K562 (cell line): Measurements from ENCODE around the gene EEF1A1. TPM values are rescaled to one million over a fixed set of nuclear protein-coding genes. Genes with fewer than 3 reads are reported as not detected.

Experiments used
- AFF1 ChIP-seq, 2 experiments: fragments of 450-650 bp; IDR thresholded peaks; 2 replicates each; pipeline ENCODE4 v1.6.1; 2018; ENCODE audit warnings: mild to moderate bottlenecking in 2 of 2, low read depth in 1 of 2; ENCODE audit not compliant: partially characterized antibody in 2 of 2
- CREB3 ChIP-seq: fragments of 450-650 bp; conservative IDR thresholded peaks from 2 replicates; pipeline ENCODE4 v1.6.1; 2016; ENCODE audit warnings: missing genetic modification characterization, low read depth, mild to moderate bottlenecking, missing compliant biosample characterization, moderate library complexity
- DMBX1 ChIP-seq: fragments of 250-450 bp; sonication (Bioruptor Pico); IDR thresholded peaks from 2 replicates; pipeline ENCODE4 v1.8.0; 2022; ENCODE audit warnings: inconsistent platforms, mild to moderate bottlenecking, moderate library complexity, borderline replicate concordance
- ETV1 ChIP-seq: fragments of 450-650 bp; conservative IDR thresholded peaks from 2 replicates; pipeline ENCODE4 v1.6.1; 2016; ENCODE audit warnings: missing genetic modification characterization, control low read depth, low read depth, missing compliant biosample characterization
- GABPA ChIP-seq: fragments of 200-800 bp; sonication (Bioruptor generic); conservative IDR thresholded peaks from 2 replicates; pipeline ENCODE4 v1.6.1; 2016; ENCODE audit warnings: low read depth, missing genetic modification characterization, missing compliant biosample characterization
- ZFX ChIP-seq: sonication (generic); formaldehyde crosslinking; IDR thresholded peaks from 2 replicates; pipeline ENCODE4 v1.8.0; 2022; ENCODE audit warnings: mild to moderate bottlenecking, missing genetic modification reagents, moderate library complexity
- ZNF133 ChIP-seq: fragments of 250-450 bp; sonication (Bioruptor Pico); IDR thresholded peaks from 2 replicates; pipeline ENCODE4 v1.4.0; 2020; ENCODE audit warnings: mild to moderate bottlenecking
- ZNF639 ChIP-seq, 2 experiments: fragments of 200-800 bp in 1 of 2; sonication (Bioruptor generic) in 1 of 2; sonication (generic) in 1 of 2; formaldehyde crosslinking in 1 of 2; IDR thresholded peaks in 1 of 2; conservative IDR thresholded peaks in 1 of 2; 2 replicates each; pipeline versions ENCODE4 v1.5.0 to v1.6.1; 2016 to 2020; ENCODE audit warnings: missing compliant biosample characterization in 1 of 2, missing genetic modification characterization in 1 of 2, missing genetic modification reagents in 1 of 2
- polyA plus RNA-seq, 8 experiments: library from polyadenylated mRNA; depleted of rRNA in 4 of 8; stranded (reverse) in 5 of 8; unstranded in 3 of 8; fragments of >200 nt; fragmentation: Nextera tagmentation in 2 of 8; fragmentation: Illumina TruSeq in 1 of 8; extraction: Ambion mirVana in 2 of 8; extraction: Trizol in 1 of 8; gene quantifications; 2 replicates each; pipeline versions ENCODE4 v1.2.1 to v1.2.3, GENCODE V29; 2011 to 2014; ENCODE audit warnings: inconsistent platforms in 1 of 8, missing spikeins in 1 of 8
- total RNA-seq, 7 experiments: library from RNA; depleted of rRNA in 6 of 7; stranded (reverse); fragments of >200 nt in 6 of 7; fragmentation: Illumina TruSeq in 2 of 7; extraction: Trizol in 2 of 7; gene quantifications; 2 replicates each; pipeline versions ENCODE4 v1.2.1 to v1.2.3, GENCODE V29; 2011 to 2021; ENCODE audit warnings: low replicate concordance in 1 of 7
- TF ChIP-seq, protein P1 (sequence below), 2 experiments: fragments of 450-650 bp; IDR thresholded peaks; 2 replicates each; pipeline ENCODE4 v1.6.1; 2016; ENCODE audit warnings: mild to moderate bottlenecking in 2 of 2, borderline replicate concordance in 1 of 2, low read depth in 1 of 2, moderate library complexity in 1 of 2

EEF1A1 gene
- total and polyA plus RNA-seq, 9 of the 15 experiments (the other 6 are each of a cell fraction or from before 2014, with no cell fraction given), result 6,453 to 17,323 (median 11,082) TPM

DNA sequence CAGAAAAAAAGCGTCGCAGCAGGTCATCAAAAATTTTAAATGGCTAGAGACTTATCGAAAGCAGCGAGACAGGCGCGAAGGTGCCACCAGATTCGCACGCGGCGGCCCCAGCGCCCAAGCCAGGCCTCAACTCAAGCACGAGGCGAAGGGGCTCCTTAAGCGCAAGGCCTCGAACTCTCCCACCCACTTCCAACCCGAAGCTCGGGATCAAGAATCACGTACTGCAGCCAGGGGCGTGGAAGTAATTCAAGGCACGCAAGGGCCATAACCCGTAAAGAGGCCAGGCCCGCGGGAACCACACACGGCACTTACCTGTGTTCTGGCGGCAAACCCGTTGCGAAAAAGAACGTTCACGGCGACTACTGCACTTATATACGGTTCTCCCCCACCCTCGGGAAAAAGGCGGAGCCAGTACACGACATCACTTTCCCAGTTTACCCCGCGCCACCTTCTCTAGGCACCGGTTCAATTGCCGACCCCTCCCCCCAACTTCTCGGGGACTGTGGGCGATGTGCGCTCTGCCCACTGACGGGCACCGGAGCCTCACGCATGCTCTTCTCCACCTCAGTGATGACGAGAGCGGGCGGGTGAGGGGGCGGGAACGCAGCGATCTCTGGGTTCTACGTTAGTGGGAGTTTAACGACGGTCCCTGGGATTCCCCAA lies at the start of gene EEF1A1 (continued):
- TF ChIP-seq, protein P1, sequence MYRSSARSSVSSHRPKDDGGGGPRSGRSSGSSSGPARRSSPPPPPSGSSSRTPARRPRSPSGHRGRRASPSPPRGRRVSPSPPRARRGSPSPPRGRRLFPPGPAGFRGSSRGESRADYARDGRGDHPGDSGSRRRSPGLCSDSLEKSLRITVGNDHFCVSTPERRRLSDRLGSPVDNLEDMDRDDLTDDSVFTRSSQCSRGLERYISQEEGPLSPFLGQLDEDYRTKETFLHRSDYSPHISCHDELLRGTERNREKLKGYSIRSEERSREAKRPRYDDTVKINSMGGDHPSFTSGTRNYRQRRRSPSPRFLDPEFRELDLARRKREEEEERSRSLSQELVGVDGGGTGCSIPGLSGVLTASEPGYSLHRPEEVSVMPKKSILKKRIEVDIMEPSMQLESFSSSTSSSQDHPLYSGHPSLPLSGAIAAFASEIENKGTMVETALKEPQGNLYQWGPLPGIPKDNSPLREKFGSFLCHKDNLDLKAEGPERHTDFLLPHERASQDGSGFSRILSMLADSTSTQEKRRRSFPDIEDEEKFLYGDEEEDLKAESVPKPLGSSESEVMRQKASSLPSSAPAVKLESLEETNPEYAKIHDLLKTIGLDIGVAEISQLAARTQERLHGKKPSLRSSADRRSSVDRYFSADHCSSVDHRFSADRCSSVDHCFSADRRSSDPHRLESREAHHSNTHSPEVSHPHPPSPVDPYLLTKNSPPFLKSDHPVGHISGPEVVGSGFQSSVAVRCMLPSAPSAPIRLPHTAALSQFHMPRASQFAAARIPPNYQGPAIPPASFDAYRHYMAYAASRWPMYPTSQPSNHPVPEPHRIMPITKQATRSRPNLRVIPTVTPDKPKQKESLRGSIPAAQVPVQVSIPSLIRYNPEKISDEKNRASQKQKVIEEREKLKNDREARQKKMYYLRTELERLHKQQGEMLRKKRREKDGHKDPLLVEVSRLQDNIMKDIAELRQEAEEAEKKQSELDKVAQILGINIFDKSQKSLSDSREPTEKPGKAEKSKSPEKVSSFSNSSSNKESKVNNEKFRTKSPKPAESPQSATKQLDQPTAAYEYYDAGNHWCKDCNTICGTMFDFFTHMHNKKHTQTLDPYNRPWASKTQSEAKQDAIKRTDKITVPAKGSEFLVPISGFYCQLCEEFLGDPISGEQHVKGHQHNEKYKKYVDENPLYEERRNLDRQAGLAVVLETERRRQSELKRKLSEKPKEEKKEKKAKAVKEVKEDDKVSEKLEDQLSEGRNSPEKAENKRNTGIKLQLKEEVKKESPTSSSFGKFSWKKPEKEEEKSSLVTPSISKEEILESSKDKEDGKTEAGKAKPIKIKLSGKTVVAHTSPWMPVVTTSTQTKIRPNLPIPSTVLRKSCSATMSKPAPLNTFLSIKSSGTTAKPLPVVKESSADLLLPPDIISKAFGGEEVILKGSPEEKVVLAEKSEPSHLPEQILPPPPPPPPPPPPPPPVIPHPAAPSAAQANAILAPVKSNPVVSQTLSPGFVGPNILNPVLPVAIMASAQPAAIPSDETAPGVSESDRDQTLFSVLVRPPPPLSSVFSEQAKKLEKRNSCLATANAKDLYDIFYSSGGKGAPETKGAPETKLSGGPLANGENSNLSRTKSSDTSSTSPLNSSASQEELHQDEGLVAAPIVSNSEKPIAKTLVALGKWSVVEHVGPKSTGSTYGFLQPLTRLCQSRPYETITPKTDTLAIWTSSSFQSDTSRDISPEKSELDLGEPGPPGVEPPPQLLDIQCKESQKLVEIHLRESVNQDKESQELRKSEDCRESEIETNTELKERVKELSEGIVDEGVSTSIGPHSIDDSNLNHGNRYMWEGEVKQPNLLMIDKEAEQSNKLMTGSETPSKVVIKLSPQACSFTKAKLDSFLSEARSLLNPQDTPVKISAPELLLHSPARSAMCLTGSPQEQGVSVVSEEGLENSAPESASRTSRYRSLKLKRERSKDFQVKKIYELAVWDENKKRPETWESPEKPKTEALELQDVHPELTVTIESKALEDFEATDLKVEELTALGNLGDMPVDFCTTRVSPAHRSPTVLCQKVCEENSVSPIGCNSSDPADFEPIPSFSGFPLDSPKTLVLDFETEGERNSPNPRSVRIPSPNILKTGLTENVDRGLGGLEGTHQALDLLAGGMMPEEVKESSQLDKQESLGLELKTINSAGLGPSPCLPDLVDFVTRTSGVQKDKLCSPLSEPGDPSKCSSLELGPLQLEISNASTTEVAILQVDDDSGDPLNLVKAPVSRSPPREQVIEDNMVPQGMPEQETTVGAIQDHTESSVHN (IDR thresholded peaks at IDR 0.05; ENCODE audit: borderline replicate concordance in 1 of 2, low read depth in 1 of 2), result peak in 1 of 2 experiments; percentile 46; a peak in 1 of 4 replicates
- no peak; the same call in 1 of the 2 replicates for TF ChIP-seq GABPA (tag)
- TF ChIP-seq ZFX (CRISPR knock-in tag), result peak; percentile 99
- TF ChIP-seq ETV1 (tag), result no peak
- no peak for TF ChIP-seq CREB3 (tag)
- peak; percentile 82 to 91 for TF ChIP-seq AFF1 (IDR thresholded peaks at IDR 0.05; ENCODE audit: low read depth in 1 of 2, partially characterized antibody in 2 of 2)
- peak in 1 of 2 experiments; percentile 63; a peak in 1 of 4 replicates for TF ChIP-seq ZNF639 (CRISPR knock-in tag; conservative IDR thresholded peaks at IDR 0.05 in 1 of 2, IDR thresholded peaks at IDR 0.05 in 1 of 2)
- 0 out of 2 replicates have a peak, but pooled peaks have one; percentile 46 for TF ChIP-seq DMBX1 (CRISPR knock-in tag)
- TF ChIP-seq ZNF133 (CRISPR knock-in tag), result no peak
